Testis (tissue), 3 donors: ENCODE results near the gene TMEM253. TPM values are rescaled to one million over a fixed set of nuclear protein-coding genes. Genes with fewer than 3 reads are reported as not detected.

Experiments used
- DNase-seq: peaks from one replicate; pipeline ENCODE4 v3.0.0-alpha.2; 2019
- H3K27ac ChIP-seq, 2 donors: fragments of 200-600 bp; sonication (generic); one replicate each; pipeline ENCODE4 v1.5.1; 2019
- H3K27me3 ChIP-seq: fragments of 200-600 bp; sonication (generic); one replicate; pipeline ENCODE4 v1.5.1; 2019
- H3K36me3 ChIP-seq: fragments of 200-600 bp; sonication (generic); one replicate; pipeline ENCODE4 v1.5.1; 2017; ENCODE audit warnings: low read depth; ENCODE audit errors: missing control alignments
- H3K4me1 ChIP-seq: fragments of 200-600 bp; sonication (generic); one replicate; pipeline ENCODE4 v1.5.1; 2019
- H3K4me3 ChIP-seq, 2 donors: fragments of 200-600 bp; sonication (generic); one replicate each; pipeline ENCODE4 v1.5.1; 2017 to 2019
- H3K9me3 ChIP-seq: fragments of 200-600 bp; sonication (generic); one replicate; pipeline ENCODE4 v1.5.1; 2017
- POLR2A ChIP-seq: fragments of 450-650 bp; IDR thresholded peaks from one replicate; pipeline ENCODE4 v1.6.1; 2017; ENCODE audit warnings: antibody characterized with exemption, mild to moderate bottlenecking, moderate library complexity
- WGBS, 2 donors: methylation state at CpG; one replicate each; pipeline ENCODE4 v1.1.5; 2018; 5-methylcytosine and 5-hydroxymethylcytosine counted together
- intact Hi-C: fragments of 100-400 bp; cut with DNase I; formaldehyde crosslinking; loops from one replicate; pipeline ENCODE4 v1.15.1; 2023; ENCODE audit warnings: low total_unique reads
- polyA plus RNA-seq: library from polyadenylated mRNA; stranded (reverse); fragments of 350-450 nt; fragmentation: Illumina TruSeq; extraction: RNeasy Lipid Tissue Mini Kit (QIAGEN cat#74804); gene quantifications from one replicate; pipeline ENCODE4 v1.2.3, GENCODE V29; 2014; ENCODE audit warnings: low read depth, low replicate concordance; ENCODE audit not compliant: insufficient read depth
- total RNA-seq, 2 donors: library from RNA; depleted of rRNA; stranded (reverse); fragments of >200 nt; gene quantifications; one replicate each; pipeline ENCODE4 v1.2.3, GENCODE V29; 2016
- TF ChIP-seq, protein P1 (sequence below), 3 experiments: fragments of 450-650 bp in 2 of 3; fragments of 200-600 bp in 1 of 3; sonication (generic) in 1 of 3; IDR thresholded peaks; one replicate each; pipeline ENCODE4 v1.5.1; 2016 to 2019; ENCODE audit warnings: antibody characterized with exemption in 3 of 3, mild to moderate bottlenecking in 2 of 3, moderate library complexity in 1 of 3

The TMEM253 gene
- total and polyA plus RNA-seq, 3 donors from 2014 or later = 0.50 to 0.65 TPM; not detected in 1

DNA sequence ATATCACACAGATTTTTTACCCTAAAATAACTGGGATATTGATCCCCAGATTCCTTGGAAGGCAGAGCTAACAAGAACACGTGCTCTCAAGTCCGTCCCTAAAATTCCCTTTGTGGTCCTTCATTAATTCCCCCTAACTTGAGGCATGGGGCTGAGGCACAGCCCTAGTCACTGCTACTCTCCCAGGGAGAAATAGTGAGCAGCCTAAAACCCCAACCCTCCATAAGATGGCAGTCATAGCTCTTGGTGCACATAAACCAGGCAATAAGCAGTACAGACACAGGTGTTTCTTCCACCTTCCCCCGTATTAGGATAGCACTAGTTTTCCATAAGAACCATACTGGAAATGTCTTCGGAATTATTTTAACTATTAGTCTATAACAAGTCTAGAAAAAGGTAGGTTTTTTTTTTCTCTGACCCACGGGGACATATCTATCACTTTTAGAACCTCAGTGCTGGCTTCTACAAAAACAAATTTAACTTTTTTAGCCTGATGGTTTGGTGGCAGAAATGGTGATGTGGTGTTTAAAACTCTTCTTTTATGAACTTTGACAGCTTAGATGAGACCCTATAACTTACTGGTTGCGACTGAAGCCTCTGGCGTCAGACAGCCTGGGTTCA is 33.9 kb upstream of the TMEM253 start:
- no peaks in the 10 kb centered on the region for H3K27me3 ChIP-seq
- intact Hi-C loops = no loop called here
- no peaks in the 10 kb centered on the region for H3K36me3 ChIP-seq
- no peaks in the 10 kb centered on the region for H3K9me3 ChIP-seq
- no peak for DNase-seq
- peaks cover 23% of the 10 kb centered on the region for H3K4me1 ChIP-seq
- TF ChIP-seq POLR2A = no peak
- TF ChIP-seq, protein P1, sequence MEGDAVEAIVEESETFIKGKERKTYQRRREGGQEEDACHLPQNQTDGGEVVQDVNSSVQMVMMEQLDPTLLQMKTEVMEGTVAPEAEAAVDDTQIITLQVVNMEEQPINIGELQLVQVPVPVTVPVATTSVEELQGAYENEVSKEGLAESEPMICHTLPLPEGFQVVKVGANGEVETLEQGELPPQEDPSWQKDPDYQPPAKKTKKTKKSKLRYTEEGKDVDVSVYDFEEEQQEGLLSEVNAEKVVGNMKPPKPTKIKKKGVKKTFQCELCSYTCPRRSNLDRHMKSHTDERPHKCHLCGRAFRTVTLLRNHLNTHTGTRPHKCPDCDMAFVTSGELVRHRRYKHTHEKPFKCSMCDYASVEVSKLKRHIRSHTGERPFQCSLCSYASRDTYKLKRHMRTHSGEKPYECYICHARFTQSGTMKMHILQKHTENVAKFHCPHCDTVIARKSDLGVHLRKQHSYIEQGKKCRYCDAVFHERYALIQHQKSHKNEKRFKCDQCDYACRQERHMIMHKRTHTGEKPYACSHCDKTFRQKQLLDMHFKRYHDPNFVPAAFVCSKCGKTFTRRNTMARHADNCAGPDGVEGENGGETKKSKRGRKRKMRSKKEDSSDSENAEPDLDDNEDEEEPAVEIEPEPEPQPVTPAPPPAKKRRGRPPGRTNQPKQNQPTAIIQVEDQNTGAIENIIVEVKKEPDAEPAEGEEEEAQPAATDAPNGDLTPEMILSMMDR (IDR thresholded peaks at IDR 0.05) = no peak
- H3K27ac ChIP-seq = no peak overlapping the region
- 85 to 90% methylated on average over 7 of the region's 7 CpGs for WGBS, 2 donors
- no peak overlapping the region for H3K4me3 ChIP-seq

DNA sequence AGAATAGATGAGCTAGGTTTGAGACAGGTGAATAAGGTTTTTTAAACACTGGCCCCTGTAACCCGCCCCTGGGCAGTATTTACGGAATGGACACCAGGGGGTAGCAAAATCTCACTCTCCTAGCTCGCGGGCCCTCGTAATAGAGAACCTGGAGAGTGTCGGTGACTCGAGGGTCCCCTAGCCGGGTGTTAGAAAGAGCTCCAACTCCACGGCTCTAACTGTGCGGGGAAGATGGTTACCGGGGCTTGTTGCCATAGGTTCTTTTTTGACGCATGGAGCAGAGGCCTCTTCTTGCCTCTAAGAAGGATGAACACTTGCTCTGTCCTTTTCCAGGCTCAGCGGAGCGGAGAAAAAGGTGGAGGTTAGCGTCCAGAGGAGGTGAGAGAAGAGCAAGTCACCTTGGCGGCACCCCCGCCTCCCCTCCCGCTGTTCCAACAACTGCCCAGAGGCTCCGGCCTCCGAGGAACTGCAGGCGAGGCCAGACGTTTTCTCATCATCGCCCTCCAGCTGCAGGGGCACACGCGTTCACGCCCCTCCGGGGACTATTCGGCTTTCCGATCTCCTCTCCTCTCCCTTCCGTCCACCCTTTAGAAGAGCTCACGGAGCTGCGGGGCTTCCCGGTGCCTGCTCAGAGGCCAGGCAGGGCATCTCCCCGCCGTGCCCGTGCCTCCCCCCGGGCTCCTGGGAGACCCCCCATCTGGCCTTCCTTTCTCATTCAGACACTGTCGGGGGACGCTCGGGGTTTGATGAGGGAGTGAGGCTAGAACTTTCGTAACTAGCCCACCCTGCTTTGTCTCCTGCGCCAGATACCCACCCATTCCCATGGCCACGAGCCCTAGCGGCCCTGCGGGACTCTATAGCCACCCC is 32.1 kb upstream of the TMEM253 start:
- TF ChIP-seq, protein P1 (IDR thresholded peaks at IDR 0.05) = peak; percentile 43 to 59 (median 56)
- TF ChIP-seq POLR2A = no peak
- peaks cover 26% of the 10 kb centered on the region for H3K4me1 ChIP-seq
- 1 to 4% methylated on average over 37 to 45 of the region's 45 CpGs for WGBS, 2 donors
- no peaks in the 10 kb centered on the region for H3K27me3 ChIP-seq
- no peaks in the 10 kb centered on the region for H3K36me3 ChIP-seq
- H3K4me3 ChIP-seq = peak overlapping the region; percentile 68 to 75
- intact Hi-C loops = loop anchor here (2.0 kb wide), 1 partner anchor 36 kb away; no protein-coding TSS in a partner anchor
- peak overlapping the region; percentile 80 to 89 for H3K27ac ChIP-seq
- DNase-seq = peak; percentile 68
- H3K9me3 ChIP-seq = no peaks in the 10 kb centered on the region

DNA sequence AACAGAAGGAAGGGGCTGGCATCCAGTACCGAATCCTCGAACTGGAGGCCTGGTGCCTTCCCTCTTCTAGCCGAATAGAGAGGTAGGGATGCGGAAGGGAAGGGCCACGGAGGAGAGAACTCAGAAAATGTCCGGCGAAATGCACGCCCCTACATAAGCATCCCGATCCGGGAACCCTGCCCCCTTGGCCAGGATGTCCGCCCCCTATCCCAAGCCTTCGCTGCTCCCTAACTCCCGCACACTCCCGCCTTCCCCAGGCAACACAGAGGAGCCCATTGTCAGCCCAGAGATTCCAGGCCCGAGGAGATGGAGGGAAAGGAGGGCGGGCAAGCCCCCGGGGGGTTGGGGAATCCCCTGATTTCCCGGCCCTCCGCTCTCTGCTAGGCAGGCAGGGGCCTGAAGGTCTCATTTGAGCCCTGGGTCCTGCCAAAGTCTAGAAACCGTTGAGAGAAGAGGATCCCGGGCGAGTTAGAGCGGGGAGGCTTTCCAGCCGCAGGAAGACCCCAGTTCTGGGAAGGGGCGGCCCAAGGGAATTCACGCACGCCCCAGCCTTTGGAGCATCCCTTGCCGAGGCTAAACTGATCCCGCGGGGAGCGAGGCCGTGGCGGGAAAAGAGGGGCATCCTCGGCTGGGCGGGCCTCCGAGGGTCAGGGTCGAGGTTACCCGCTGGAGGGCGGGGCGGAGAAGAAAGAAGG is 31.3 kb upstream of the TMEM253 start:
- Histone ChIP-seq H3K4me3 (peak overlapping the region; percentile 68 to 75), H3K9me3 (no peaks in the 10 kb centered on the region), H3K27me3 (no peaks in the 10 kb centered on the region), H3K4me1 (peaks cover 26% of the 10 kb centered on the region), H3K36me3 (no peaks in the 10 kb centered on the region), H3K27ac (peak overlapping the region; percentile 80 to 89)
- TF ChIP-seq, protein P1 (IDR thresholded peaks at IDR 0.05) = no peak
- no peak for TF ChIP-seq POLR2A
- WGBS, 2 donors = 0 to 1% methylated on average over 32 to 40 of the region's 40 CpGs
- intact Hi-C loops = loop anchor here (2.0 kb wide), 1 partner anchor 35 kb away; no protein-coding TSS in a partner anchor
- DNase-seq = peak; percentile 65

DNA sequence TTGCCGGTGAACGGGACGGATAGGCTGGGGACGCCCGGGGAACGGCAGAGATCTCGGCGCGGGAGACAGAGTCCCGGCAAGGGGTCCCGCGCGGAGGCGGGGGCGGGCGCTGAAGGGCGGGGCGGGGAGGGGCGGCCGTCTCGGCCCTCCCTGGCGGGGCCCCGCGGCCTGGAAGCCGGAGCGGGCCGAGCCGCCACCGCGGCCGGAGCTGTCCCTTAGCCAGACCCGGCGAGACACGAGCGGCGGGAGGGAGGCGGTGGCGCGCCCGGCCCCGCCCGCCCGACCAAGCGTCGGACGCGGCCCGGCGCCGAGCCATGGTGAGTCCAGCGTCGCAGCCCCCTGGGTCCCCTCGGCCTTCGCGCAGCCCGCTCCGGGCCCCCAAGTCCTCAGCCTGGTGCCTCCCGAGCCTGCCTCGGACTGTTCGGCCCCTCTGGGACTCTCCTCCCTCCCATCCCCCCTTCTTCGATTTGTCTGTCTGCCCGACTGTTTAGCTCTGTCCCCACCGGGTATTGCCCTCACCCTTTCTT is 30.7 kb upstream of the TMEM253 start, which contains the start of gene ARHGEF40:
Gene ARHGEF40 (plus strand): TSS at position 222 of the 527 bp plus-strand sequence. CDS start 93 bp downstream, at position 315.
- Histone ChIP-seq H3K4me1 (peaks cover 26% of the 10 kb centered on the region), H3K27me3 (no peaks in the 10 kb centered on the region), H3K27ac (peak within 1 kb of the TSS; percentile 80 to 89), H3K4me3 (peak within 1 kb of the TSS; percentile 68 to 75), H3K36me3 (no peaks in the 10 kb centered on the region), H3K9me3 (no peaks in the 10 kb centered on the region)
- no peak for DNase-seq
- intact Hi-C loops = no loop called here
- TF ChIP-seq, protein P1 (IDR thresholded peaks at IDR 0.05) = no peak
- no peak for TF ChIP-seq POLR2A
- WGBS, 2 donors = 0 to 1% methylated on average over 19 to 29 of the region's 63 CpGs
